Activated T-cell treated with anti-CD3 and anti-CD28 coated beads, Interleukin-2, amount 50 U/mL, for 72 hours (primary cell): ENCODE results near the gene DLAT. TPM values are rescaled to one million over a fixed set of nuclear protein-coding genes. Genes with fewer than 3 reads are reported as not detected.
"Not testable (repeated sequence)": the region's sequence is repeated elsewhere in the genome, so short reads cannot be mapped to it uniquely, and the experiment has no call there.

Experiments
- ATAC-seq, 2 donors: fragments of 150-1000 bp; cut with Tn5 transposase; replicated peaks in 1 of 2; 2 replicates each; pipeline ENCODE4 v1.10.0; 2021; ENCODE audit warnings: moderate library complexity in 2 of 2, mild to moderate bottlenecking in 1 of 2
- DNase-seq, 2 donors: peaks; one replicate each; pipeline ENCODE4 v3.0.0; 2021 to 2022; ENCODE audit warnings: mixed read lengths in 1 of 2
- H3K27ac Mint-ChIP-seq: one replicate; pipeline ENCODE4 v1.8.0; 2022; ENCODE audit warnings: mild to moderate bottlenecking, moderate library complexity, mixed read lengths
- H3K27me3 Mint-ChIP-seq: one replicate; pipeline ENCODE4 v1.8.0; 2022; ENCODE audit warnings: low read depth, mixed read lengths
- H3K36me3 Mint-ChIP-seq, 2 donors: one replicate each; pipeline ENCODE4 v1.8.0; 2022; ENCODE audit warnings: mixed read lengths in 2 of 2, mild to moderate bottlenecking in 1 of 2; ENCODE audit not compliant: insufficient read depth in 2 of 2
- H3K4me1 Mint-ChIP-seq: one replicate; pipeline ENCODE4 v1.8.0; 2022; ENCODE audit warnings: low read depth, mixed read lengths
- H3K4me3 Mint-ChIP-seq, 2 donors: one replicate each; pipeline ENCODE4 v1.8.0; 2022; ENCODE audit warnings: mild to moderate bottlenecking in 2 of 2, mixed read lengths in 2 of 2, moderate library complexity in 2 of 2
- H3K9me3 Mint-ChIP-seq, 2 donors: one replicate each; pipeline ENCODE4 v1.8.0; 2022; ENCODE audit warnings: mixed read lengths in 2 of 2
- total RNA-seq, 2 donors: library from RNA; stranded (reverse); gene quantifications; one replicate each; pipeline ENCODE4 v1.2.3, GENCODE V29; 2022

DLAT gene
- total RNA-seq, 2 donors from 2014 or later = 27.2 to 31.6 TPM

DNA sequence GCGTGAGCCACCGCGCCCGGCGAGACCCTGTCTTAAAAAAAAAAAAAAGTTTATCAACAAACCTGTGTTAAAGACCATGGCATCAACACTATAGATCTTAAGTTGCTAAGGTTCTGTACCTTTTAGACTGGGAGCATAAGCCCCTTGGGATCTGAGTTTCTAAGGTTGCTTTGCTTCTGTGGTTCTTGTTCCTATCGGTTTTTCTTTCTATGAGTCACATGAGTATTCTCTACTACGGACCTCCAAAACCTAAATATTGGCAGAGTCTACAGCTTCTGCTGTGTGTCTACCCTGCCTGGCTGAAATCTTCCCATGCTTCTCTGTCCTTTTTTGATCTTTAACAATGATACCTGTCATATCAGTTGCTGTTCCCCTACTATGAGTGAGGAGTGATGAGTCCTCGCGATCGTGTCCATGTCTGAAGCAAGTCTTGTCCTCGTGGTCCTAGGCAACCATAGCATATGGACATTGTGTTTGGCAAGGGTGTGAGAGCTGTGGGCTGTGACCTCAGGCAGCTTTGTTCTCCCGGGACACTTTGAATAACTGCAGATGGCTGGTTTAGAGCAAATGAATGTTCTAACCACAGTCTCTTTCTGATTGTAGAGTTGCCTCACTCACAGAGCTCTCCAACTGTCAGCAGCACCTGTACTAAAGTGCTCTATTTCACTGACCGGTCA is 9.0 kb upstream of the DLAT start:
- Mint-ChIP-seq H3K4me1 (peaks cover 5% of the 10 kb centered on the region), H3K4me3 (no peak overlapping the region), H3K27ac (no peak overlapping the region), H3K9me3 (no peaks in the 10 kb centered on the region), H3K36me3 (peaks cover 0 to 3% of the 10 kb centered on the region in 2 donors), H3K27me3 (no peaks in the 10 kb centered on the region)
- DNase-seq (no peak), ATAC-seq (peak in 1 of 2 donors; percentile 21)

DNA sequence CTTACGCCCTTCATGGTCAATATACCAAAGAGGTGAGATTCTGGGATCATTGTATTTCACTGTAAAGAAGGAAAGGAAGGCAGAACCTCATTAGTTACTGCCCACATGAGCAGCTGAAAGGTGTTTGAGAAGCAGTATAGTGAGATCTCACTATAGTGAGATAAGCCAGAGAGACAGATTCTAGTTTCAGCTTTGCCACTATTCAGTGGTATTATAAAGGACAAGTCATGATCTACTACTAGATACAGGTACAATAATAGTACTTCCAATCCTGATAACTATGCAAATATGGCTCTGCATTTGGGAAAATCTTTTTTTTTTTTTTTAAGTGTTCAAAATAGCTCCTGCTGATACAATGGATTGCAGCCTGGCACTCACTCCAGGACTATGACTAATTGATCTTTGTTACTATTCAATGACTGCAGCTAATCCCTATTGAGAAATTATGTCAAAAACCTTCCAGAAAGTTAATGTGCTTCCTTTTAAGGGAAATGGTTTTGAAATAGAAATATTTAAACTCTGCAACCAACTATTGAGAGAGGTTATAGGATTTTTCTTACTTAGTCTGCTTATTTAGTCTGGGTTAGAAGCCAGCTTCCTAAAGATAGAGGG is 8.3 kb upstream of the DLAT start:
- ATAC-seq = no peak
- no peak for DNase-seq
- no peaks in the 10 kb centered on the region for H3K27me3 Mint-ChIP-seq
- peaks cover 5% of the 10 kb centered on the region for H3K4me1 Mint-ChIP-seq
- peaks cover 0 to 3% of the 10 kb centered on the region in 2 donors for H3K36me3 Mint-ChIP-seq
- H3K9me3 Mint-ChIP-seq = no peaks in the 10 kb centered on the region
- no peak overlapping the region for H3K4me3 Mint-ChIP-seq
- H3K27ac Mint-ChIP-seq = no peak overlapping the region

DNA sequence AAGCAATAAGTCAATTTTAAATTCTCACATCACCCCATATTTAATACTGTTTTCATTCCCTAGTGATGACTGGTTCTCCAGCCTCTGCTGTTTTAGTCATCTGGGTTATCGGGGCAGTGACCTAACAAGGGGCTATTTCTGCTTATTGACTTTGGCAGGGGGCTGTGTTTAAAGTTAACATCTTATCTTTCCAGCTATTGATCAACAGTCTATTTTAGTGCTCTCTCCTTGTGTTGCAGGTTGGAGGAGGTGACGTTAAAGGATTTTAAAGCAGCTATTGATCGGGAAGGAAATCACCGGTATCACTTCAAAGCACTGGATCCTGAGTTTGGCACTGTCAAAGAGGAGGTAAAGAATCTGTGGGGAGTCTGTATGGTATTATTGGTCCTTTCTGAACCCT is 7.7 kb upstream of the DLAT start:
- ATAC-seq = no peak
- no peak overlapping the region for H3K27ac Mint-ChIP-seq
- H3K4me3 Mint-ChIP-seq = no peak overlapping the region
- no peak for DNase-seq
- H3K9me3 Mint-ChIP-seq = no peaks in the 10 kb centered on the region
- H3K4me1 Mint-ChIP-seq = peaks cover 5% of the 10 kb centered on the region
- no peaks in the 10 kb centered on the region for H3K27me3 Mint-ChIP-seq
- H3K36me3 Mint-ChIP-seq = peaks cover 0 to 3% of the 10 kb centered on the region in 2 donors

DNA sequence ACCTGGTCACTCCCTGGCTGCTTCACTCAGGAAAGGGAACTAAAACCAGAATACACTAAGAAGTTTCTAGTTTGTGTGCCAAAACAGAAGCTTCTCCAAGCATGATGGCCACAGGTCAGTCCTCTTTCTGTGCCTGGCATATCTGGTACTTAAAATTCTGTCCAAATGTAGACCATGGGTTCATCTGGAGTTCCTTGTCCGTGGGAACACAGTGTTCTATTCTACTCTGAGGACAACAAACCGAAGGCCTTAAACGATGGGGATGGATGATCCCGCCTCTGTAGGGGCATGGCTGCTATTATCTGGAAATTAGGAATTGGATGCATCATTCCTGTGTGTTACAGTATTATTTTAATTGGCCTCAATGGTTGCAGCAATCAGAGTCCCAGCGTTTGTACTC is 6.1 kb upstream of the DLAT start:
- no peak for ATAC-seq
- no peak overlapping the region for H3K27ac Mint-ChIP-seq
- no peaks in the 10 kb centered on the region for H3K9me3 Mint-ChIP-seq
- H3K27me3 Mint-ChIP-seq = no peaks in the 10 kb centered on the region
- DNase-seq = no peak
- H3K4me1 Mint-ChIP-seq = peaks cover 15% of the 10 kb centered on the region
- peaks cover 0 to 5% of the 10 kb centered on the region in 2 donors for H3K36me3 Mint-ChIP-seq
- H3K4me3 Mint-ChIP-seq = no peak overlapping the region

DNA sequence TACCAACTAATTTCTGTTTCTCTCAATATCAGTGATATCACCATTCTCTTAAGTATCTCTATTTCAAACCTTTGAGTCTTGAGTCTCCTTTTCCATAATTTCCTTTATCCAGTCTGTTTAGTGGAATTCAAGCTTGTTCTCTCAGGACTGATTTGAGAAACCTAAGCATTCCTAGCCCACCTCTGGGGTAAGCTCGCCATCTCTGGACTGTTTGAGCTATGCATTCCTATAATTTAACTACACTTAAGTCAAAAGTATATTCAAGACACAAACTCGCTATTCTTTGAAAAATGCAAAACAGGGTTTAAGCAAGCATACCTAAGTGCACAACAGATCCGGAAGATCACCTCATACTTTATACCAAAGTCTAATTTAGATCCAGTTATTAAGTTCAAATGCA is 2.1 kb upstream of the DLAT start:
- H3K36me3 Mint-ChIP-seq = peaks cover 0 to 6% of the 10 kb centered on the region in 2 donors
- DNase-seq = no peak
- peaks cover 14% of the 10 kb centered on the region for H3K4me1 Mint-ChIP-seq
- peak overlapping the region in 1 of 2 donors; percentile 77 for H3K4me3 Mint-ChIP-seq
- no peak for ATAC-seq
- peak overlapping the region; percentile 85 for H3K27ac Mint-ChIP-seq
- no peaks in the 10 kb centered on the region for H3K9me3 Mint-ChIP-seq
- no peaks in the 10 kb centered on the region for H3K27me3 Mint-ChIP-seq

DNA sequence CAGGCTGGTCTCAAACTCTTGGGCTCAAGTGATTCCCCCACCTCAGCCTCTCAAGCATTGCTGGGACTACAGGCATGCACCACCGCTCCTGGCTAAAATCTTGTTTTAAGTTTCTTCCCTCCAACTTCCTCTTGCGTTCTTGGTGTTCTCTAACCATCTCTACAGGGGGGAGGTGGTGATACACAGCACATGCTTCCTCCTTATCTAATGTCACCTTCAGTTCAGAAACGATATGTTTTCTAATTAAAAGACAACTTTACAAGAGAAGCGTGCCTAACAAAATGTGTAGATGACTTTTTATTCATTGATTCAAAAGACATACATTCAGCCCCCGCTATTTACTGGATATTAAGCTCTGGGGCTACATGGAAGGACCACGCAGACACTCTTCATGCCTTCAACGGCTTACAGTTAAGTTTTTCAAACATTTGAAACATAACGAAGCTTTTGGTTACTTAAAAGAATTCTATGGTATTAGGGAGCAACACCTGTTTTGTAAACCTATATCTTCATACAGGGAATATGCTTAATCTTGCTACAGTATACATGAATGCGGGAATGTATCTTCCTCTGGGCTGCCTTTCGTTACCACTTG is 933 bp upstream of the DLAT start:
- DNase-seq (no peak), ATAC-seq (no peak)
- peak overlapping the region; percentile 98 for H3K27ac Mint-ChIP-seq
- H3K4me3 Mint-ChIP-seq = peak overlapping the region; percentile 99 to 100
- H3K27me3 Mint-ChIP-seq = no peaks in the 10 kb centered on the region
- no peaks in the 10 kb centered on the region for H3K9me3 Mint-ChIP-seq
- H3K4me1 Mint-ChIP-seq = peaks cover 14% of the 10 kb centered on the region
- peaks cover 0 to 3% of the 10 kb centered on the region in 2 donors for H3K36me3 Mint-ChIP-seq

DNA sequence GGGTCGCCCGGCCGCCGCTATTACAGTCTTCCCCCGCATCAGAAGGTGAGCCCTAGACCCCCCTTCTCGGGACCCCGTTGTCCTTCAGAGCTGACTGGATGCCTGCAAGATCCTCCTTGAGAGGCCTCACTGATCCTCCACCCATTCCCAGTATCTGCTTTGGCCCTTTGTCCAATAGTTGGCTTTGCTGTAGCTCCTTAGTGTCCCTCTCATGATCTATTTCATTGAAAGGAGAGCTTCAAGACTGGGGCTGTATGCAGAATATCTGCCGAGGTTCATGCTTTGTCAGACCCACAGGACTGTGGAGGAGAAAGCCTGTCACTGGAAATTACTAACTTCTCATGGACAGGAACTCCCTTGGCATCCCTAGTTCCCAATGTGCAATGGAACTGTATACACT is 499 bp downstream of the DLAT start:
- peaks cover 18% of the 10 kb centered on the region for H3K4me1 Mint-ChIP-seq
- H3K36me3 Mint-ChIP-seq = peaks cover 0 to 8% of the 10 kb centered on the region in 2 donors
- ATAC-seq (no peak), DNase-seq (no peak)
- peak overlapping the region; percentile 99 to 100 for H3K4me3 Mint-ChIP-seq
- peak overlapping the region; percentile 86 for H3K27ac Mint-ChIP-seq
- H3K27me3 Mint-ChIP-seq = no peaks in the 10 kb centered on the region
- no peaks in the 10 kb centered on the region for H3K9me3 Mint-ChIP-seq

DNA sequence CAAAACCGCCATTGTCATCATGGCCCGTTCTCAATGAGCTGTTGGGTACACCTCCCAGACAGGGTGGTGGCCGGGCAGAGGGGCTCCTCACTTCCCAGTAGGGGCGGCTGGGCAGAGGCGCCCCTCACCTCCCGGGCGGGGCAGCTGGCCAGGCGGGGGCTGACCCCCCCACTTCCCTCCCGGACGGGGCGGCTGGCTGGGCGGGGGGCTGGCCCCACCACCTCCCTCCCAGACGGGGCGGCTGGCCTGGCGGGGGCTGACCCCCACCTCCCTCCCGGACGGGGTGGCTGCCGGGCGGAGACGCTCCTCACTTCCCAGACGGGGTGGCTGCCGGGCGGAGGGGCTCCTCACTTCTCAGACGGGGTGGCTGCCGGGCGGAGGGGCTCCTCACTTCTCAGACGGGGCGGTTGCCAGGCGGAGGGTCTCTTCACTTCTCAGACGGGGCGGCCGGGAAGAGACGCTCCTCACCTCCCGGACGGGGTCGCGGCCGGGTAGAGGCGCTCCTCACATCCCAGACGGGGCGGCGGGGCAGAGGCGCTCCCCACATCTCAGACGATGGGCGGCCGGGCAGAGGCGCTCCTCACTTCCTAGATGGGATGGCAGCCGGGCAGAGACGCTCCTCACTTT is 1.7 kb downstream of the DLAT start:
- not testable (repeated sequence) for H3K36me3 Mint-ChIP-seq, H3K27ac Mint-ChIP-seq, H3K27me3 Mint-ChIP-seq, H3K9me3 Mint-ChIP-seq, H3K4me3 Mint-ChIP-seq, ATAC-seq, DNase-seq
- H3K4me1 Mint-ChIP-seq = peaks cover 18% of the 10 kb centered on the region

DNA sequence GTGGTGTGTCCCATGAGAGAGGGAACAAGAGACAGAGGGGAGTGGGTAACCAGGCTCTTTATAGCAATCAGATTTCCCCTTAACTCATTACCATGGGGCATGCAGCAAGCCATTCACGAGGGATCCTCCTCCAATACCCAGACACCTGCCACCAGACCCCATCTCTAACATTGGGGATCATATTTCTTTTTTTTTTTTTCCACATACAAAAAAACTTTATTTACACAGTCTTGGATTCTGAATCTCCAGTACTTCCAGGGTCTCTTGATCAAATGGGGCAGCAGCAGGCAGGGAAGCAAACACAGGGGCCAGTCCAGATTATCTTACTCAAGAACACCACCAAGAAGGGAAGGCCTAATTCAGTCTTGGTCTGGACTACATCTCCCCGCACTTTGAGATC is 4.3 kb downstream of the DLAT start:
- DNase-seq = no peak
- Mint-ChIP-seq H3K27me3 (no peaks in the 10 kb centered on the region), H3K4me1 (peaks cover 4% of the 10 kb centered on the region), H3K27ac (no peak overlapping the region), H3K36me3 (peaks cover 0 to 8% of the 10 kb centered on the region in 2 donors), H3K9me3 (no peaks in the 10 kb centered on the region), H3K4me3 (no peak overlapping the region)
- ATAC-seq = no peak

DNA sequence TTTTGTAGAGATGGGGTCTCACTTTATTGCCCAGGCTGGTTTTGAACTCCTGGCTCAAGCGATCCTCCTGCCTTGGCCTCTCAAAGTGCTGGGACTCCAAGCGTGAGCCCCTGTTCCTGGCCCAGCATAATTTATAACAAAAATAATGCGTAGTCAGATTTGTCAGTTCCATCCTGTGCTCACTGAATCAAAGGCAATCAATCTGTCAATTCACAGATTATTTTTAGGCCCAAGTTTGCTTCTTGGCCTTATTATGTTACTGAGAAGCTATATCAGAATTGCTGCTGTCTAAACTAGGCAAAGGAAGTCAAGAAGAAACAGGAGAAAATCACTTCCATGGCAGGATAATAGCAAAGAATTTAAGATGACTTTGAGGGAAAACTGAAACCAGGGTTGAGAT is 8.7 kb downstream of the DLAT start:
- no peaks in the 10 kb centered on the region for H3K9me3 Mint-ChIP-seq

DNA sequence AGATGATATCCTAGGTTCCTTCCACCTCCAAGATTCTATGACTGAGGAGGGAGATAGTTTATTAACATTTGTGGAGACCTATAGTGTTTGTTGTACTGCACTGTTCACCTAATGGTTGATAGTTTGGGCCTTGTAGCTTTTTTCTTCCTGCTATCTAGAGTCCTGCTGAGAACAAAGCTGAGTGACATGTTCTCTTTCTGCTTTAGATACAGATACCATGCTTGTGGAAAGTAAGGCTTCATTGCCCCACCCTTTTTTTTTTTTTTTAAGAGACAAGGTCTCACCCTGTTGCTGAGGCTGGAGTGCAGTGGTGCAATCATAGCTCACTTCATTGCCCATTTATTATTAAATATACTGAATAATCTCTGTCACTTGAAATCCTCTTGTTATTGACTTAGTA is 12.3 kb downstream of the DLAT start:
- Mint-ChIP-seq H3K27ac (peak overlapping the region; percentile 19), H3K4me1 (peaks cover 14% of the 10 kb centered on the region), H3K9me3 (no peaks in the 10 kb centered on the region), H3K27me3 (no peaks in the 10 kb centered on the region), H3K4me3 (no peak overlapping the region), H3K36me3 (peaks cover 2 to 16% of the 10 kb centered on the region in 2 donors)
- DNase-seq (no peak), ATAC-seq (no peak)

More for the DNA sequence above, 8.7 kb downstream of the DLAT start:
- Mint-ChIP-seq H3K27ac (no peak overlapping the region), H3K27me3 (no peaks in the 10 kb centered on the region), H3K4me3 (no peak overlapping the region), H3K4me1 (peaks cover 4% of the 10 kb centered on the region), H3K36me3 (peaks cover 0 to 12% of the 10 kb centered on the region in 2 donors)
- DNase-seq = no peak
- no peak for ATAC-seq

DNA sequence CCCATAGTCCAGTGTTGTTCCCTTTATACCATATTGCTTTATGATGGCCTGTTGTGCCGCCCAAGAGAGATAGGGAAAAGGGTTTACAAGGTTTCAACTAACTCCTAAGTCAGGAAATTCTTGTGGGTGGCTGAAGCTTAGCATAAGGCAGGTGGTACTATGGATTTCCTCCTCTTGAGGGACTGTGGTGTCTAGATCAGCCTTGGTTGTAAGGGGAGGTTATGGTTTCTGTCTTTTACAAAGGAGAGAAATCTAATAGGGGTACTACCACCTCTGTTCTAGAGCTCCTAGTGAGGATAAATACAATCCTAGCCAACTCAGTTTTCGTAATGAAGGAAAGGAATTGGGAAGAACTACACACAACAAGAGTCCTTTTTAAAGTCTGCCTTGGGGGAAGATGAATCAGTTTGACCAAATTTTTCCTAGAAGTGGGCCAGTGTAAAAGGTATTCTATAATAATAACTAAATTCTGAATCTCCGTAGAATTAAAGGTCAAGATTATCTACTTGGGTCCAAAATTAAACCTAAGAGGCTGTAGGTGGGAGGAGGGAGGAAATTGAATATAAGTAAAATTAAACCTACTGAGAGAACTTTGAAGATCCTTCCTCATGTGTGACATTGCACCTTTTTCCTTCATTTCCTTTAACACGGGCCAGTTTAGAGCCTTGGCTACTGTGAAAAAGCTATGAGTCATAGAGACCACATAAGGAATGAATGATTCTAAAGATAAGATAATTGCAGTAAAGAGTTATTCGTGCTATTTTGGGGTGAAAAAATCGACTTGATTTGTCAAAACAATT is 17.2 kb downstream of the DLAT start:
- peak overlapping the region; percentile 60 for H3K27ac Mint-ChIP-seq
- H3K27me3 Mint-ChIP-seq = no peaks in the 10 kb centered on the region
- H3K4me1 Mint-ChIP-seq = peaks cover 19% of the 10 kb centered on the region
- H3K4me3 Mint-ChIP-seq = no peak overlapping the region
- H3K36me3 Mint-ChIP-seq = peaks cover 8 to 29% of the 10 kb centered on the region in 2 donors
- DNase-seq = no peak
- no peaks in the 10 kb centered on the region for H3K9me3 Mint-ChIP-seq
- no peak for ATAC-seq

DNA sequence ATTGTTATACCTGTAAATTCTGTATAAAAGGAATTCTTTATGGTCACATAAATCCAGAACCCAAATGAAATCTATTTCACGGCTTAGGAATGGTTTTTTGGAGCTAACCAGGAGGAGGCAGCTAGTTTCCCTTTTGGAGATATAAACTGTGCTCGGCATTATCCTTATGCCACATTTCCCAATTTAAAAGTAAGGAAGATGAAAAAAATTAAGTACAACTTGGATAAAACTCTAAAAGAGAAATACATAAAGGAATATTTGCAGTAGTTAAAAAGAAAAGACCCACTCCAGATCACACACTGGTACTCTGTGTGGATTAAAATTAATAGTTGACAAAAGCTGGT is 17.7 kb downstream of the DLAT start:
- no peaks in the 10 kb centered on the region for H3K27me3 Mint-ChIP-seq

More for the DNA sequence above, 17.7 kb downstream of the DLAT start:
- Mint-ChIP-seq H3K36me3 (peaks cover 8 to 32% of the 10 kb centered on the region in 2 donors), H3K27ac (no peak overlapping the region), H3K4me1 (peaks cover 19% of the 10 kb centered on the region), H3K9me3 (no peaks in the 10 kb centered on the region), H3K4me3 (no peak overlapping the region)
- DNase-seq (no peak), ATAC-seq (no peak)
